ENCODE measurements around the gene B4GALNT3. TPM values are rescaled to one million over a fixed set of nuclear protein-coding genes. Genes with fewer than 3 reads are reported as not detected.

Gene B4GALNT3
- total RNA-seq, 1 experiment from 2014 or later = 2.3 TPM

DNA sequence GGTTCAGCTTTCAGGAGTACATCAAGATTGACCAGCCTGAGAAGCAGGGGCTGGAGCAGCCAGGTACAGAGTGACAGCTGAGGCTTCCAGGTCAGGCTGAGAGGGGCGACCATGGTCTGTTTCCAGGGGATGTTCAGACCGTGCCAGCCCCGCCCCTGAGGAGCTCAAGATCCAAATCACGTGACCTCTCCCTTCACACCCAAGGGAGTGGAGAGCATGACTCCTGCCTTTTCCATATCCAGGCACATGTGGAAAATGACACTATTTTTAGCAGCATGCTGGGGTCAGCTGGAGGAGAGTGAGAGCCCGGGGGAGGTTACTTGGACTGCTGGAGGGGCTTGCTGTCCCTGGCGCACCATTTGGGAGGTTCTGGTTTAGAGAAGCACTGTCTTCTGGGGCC, 92.7 kb downstream of the B4GALNT3 start:
- intact Hi-C loops (cut with micrococcal nuclease; ENCODE audit: unreplicated experiment) (no loop called here), in situ Hi-C loops (cut with HindIII; ENCODE audit: low pct_unique_long_range_greater_than_20kb, low sequenced_read_pairs) (no loop called here)
- no peak overlapping the region for H3K4me3 ChIP-seq (ENCODE audit: low read depth in 2 of 2, low read length in 2 of 2)
- ChIA-PET POLR2A (no interaction called here), CTCF (interaction anchor here (0.6 kb wide), 1 partner anchor 276 kb away, joined by 3 read pairs; no protein-coding TSS in a partner anchor)
- H3K27ac ChIP-seq (ENCODE audit: low read length) = no peak overlapping the region
- DNase-seq (ENCODE audit: low read depth, low spot score) = no peak
- H3K27me3 ChIP-seq (ENCODE audit: control insufficient read depth, insufficient read depth, low read length) = no peaks in the 10 kb centered on the region
- H3K9me3 ChIP-seq (ENCODE audit: control insufficient read depth, insufficient read depth, low read depth, low read length) = no peaks in the 10 kb centered on the region
- no TSS peak for BruUV-seq (replicated peaks)
- TF ChIP-seq POLR2AphosphoS5 (IDR thresholded peaks at IDR 0.05; ENCODE audit: low read depth, low read length) = no peak
- TF ChIP-seq, protein P1, sequence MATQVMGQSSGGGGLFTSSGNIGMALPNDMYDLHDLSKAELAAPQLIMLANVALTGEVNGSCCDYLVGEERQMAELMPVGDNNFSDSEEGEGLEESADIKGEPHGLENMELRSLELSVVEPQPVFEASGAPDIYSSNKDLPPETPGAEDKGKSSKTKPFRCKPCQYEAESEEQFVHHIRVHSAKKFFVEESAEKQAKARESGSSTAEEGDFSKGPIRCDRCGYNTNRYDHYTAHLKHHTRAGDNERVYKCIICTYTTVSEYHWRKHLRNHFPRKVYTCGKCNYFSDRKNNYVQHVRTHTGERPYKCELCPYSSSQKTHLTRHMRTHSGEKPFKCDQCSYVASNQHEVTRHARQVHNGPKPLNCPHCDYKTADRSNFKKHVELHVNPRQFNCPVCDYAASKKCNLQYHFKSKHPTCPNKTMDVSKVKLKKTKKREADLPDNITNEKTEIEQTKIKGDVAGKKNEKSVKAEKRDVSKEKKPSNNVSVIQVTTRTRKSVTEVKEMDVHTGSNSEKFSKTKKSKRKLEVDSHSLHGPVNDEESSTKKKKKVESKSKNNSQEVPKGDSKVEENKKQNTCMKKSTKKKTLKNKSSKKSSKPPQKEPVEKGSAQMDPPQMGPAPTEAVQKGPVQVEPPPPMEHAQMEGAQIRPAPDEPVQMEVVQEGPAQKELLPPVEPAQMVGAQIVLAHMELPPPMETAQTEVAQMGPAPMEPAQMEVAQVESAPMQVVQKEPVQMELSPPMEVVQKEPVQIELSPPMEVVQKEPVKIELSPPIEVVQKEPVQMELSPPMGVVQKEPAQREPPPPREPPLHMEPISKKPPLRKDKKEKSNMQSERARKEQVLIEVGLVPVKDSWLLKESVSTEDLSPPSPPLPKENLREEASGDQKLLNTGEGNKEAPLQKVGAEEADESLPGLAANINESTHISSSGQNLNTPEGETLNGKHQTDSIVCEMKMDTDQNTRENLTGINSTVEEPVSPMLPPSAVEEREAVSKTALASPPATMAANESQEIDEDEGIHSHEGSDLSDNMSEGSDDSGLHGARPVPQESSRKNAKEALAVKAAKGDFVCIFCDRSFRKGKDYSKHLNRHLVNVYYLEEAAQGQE (IDR thresholded peaks at IDR 0.05; ENCODE audit: insufficient read depth in 1 of 2, low read depth in 2 of 2, low read length in 1 of 2) = no peak
- no peak for TF ChIP-seq SIN3A (IDR thresholded peaks at IDR 0.05; ENCODE audit: borderline replicate concordance, insufficient read depth, low read depth, low read length)
- TF ChIP-seq, protein P2, sequence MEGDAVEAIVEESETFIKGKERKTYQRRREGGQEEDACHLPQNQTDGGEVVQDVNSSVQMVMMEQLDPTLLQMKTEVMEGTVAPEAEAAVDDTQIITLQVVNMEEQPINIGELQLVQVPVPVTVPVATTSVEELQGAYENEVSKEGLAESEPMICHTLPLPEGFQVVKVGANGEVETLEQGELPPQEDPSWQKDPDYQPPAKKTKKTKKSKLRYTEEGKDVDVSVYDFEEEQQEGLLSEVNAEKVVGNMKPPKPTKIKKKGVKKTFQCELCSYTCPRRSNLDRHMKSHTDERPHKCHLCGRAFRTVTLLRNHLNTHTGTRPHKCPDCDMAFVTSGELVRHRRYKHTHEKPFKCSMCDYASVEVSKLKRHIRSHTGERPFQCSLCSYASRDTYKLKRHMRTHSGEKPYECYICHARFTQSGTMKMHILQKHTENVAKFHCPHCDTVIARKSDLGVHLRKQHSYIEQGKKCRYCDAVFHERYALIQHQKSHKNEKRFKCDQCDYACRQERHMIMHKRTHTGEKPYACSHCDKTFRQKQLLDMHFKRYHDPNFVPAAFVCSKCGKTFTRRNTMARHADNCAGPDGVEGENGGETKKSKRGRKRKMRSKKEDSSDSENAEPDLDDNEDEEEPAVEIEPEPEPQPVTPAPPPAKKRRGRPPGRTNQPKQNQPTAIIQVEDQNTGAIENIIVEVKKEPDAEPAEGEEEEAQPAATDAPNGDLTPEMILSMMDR (IDR thresholded peaks at IDR 0.05) = no peak
- TF ChIP-seq TCF7L2 (IDR thresholded peaks at IDR 0.05; ENCODE audit: low read depth, low read length) = no peak
- H3K4me1 ChIP-seq (ENCODE audit: control insufficient read depth, insufficient read depth, low read length) = no peaks in the 10 kb centered on the region
- no peak for ATAC-seq
- no peaks in the 10 kb centered on the region for H3K36me3 ChIP-seq (ENCODE audit: control insufficient read depth, insufficient read depth, low read length)

DNA sequence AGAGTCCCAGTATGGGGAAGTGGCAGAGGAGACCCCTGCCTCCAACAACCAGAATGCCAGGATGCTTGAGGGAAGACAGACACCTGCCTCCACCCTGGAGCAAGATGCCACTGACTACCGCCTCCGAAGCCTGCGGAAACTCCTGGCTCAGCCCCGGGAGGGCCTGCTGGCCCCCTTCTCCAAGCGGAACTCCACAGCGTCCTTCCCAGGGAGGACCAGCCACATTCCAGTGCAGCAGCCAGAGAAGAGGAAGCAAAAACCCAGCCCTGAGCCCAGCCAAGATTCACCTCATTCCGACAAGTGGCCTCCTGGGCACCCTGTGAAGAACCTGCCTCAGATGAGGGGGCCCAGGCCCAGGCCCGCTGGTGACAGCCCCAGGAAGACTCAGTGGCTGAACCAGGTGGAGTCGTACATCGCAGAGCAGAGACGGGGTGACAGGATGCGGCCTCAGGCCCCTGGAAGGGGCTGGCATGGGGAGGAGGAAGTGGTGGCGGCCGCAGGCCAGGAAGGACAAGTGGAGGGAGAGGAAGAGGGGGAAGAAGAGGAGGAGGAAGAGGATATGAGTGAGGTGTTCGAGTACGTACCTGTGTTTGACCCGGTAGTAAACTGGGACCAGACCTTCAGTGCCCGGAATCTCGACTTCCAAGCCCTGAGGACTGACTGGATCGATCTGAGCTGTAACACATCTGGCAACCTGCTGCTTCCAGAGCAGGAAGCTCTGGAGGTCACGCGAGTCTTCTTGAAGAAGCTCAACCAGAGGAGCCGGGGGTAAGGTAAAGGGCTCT, 93.7 kb downstream of the B4GALNT3 start:
- H3K4me3 ChIP-seq (ENCODE audit: low read depth in 2 of 2, low read length in 2 of 2) = no peak overlapping the region
- no peak overlapping the region for H3K27ac ChIP-seq (ENCODE audit: low read length)
- no peaks in the 10 kb centered on the region for H3K9me3 ChIP-seq (ENCODE audit: control insufficient read depth, insufficient read depth, low read depth, low read length)
- POLR2A ChIA-PET = no interaction called here
- no peaks in the 10 kb centered on the region for H3K27me3 ChIP-seq (ENCODE audit: control insufficient read depth, insufficient read depth, low read length)
- TF ChIP-seq, protein P1 (IDR thresholded peaks at IDR 0.05; ENCODE audit: insufficient read depth in 1 of 2, low read depth in 2 of 2, low read length in 1 of 2) = no peak
- TF ChIP-seq, protein P2 (IDR thresholded peaks at IDR 0.05) = no peak
- TF ChIP-seq POLR2AphosphoS5 (IDR thresholded peaks at IDR 0.05; ENCODE audit: low read depth, low read length) (no peak), TCF7L2 (IDR thresholded peaks at IDR 0.05; ENCODE audit: low read depth, low read length) (no peak), SIN3A (IDR thresholded peaks at IDR 0.05; ENCODE audit: borderline replicate concordance, insufficient read depth, low read depth, low read length) (no peak)
- ATAC-seq (no peak), DNase-seq (ENCODE audit: low read depth, low spot score) (no peak)
- in situ Hi-C loops (cut with HindIII; ENCODE audit: low pct_unique_long_range_greater_than_20kb, low sequenced_read_pairs) (no loop called here), intact Hi-C loops (cut with micrococcal nuclease; ENCODE audit: unreplicated experiment) (no loop called here)
- H3K4me1 ChIP-seq (ENCODE audit: control insufficient read depth, insufficient read depth, low read length) = no peaks in the 10 kb centered on the region
- BruUV-seq (replicated peaks) = no TSS peak
- CTCF ChIA-PET = no interaction called here
- H3K36me3 ChIP-seq (ENCODE audit: control insufficient read depth, insufficient read depth, low read length) = no peaks in the 10 kb centered on the region
